PC-3 (cell line): ENCODE data around the gene ZNF837. TPM values are rescaled to one million over a fixed set of nuclear protein-coding genes. Genes with fewer than 3 reads are reported as not detected.
"Not testable (repeated sequence)": the region's sequence is repeated elsewhere in the genome, so short reads cannot be mapped to it uniquely, and the experiment has no call there.

Experiments used
- ATAC-seq: fragments of 200-7000 bp; cut with Tn5 transposase; 2 replicates; pipeline ENCODE4 v1.9.1; 2020; ENCODE audit warnings: mild to moderate bottlenecking, moderate library complexity
- BruUV-seq: library from RNA; stranded (reverse); fragments of 400-500 nt; replicated peaks from 2 replicates; lab custom pipeline; 2021; lab: Mats Ljungman, UMichigan
- CTCF ChIA-PET: fragments of 300-600 bp; sonication (Branson Sonifier 250); formaldehyde crosslinking; loops from one replicate; lab custom pipeline; 2022; ENCODE audit warnings: antibody characterized with exemption; lab: Charles Lee
- POLR2A ChIA-PET: fragments of 300-600 bp; sonication (Branson Sonifier 250); formaldehyde crosslinking; loops from one replicate; lab custom pipeline; 2022; ENCODE audit warnings: antibody characterized with exemption; ENCODE audit not compliant: unreplicated experiment; lab: Charles Lee
- DNase-seq: peaks from one replicate; pipeline ENCODE4 v3.0.0-alpha.2; 2015
- H2AFZ ChIP-seq: fragments of 300-600 bp; sonication (generic); 2 replicates; pipeline ENCODE4 v1.6.0; 2016; ENCODE audit warnings: antibody characterized with exemption, low read length
- H3F3A ChIP-seq: fragments of 300-600 bp; sonication (generic); one replicate; pipeline ENCODE4 v1.6.0; 2017; ENCODE audit warnings: antibody characterized with exemption, low read length, control low read depth, mild to moderate bottlenecking; ENCODE audit not compliant: unreplicated experiment
- H3K27ac ChIP-seq: fragments of 300-600 bp; sonication (generic); 2 replicates; pipeline ENCODE4 v1.5.1; 2016; ENCODE audit warnings: mild to moderate bottlenecking, low read length
- H3K27me3 ChIP-seq: fragments of 300-600 bp; sonication (generic); 2 replicates; pipeline ENCODE4 v1.6.1; 2016; ENCODE audit warnings: low read length, mixed read lengths
- H3K36me3 ChIP-seq: fragments of 300-600 bp; sonication (generic); 2 replicates; pipeline ENCODE4 v1.6.1; 2016; ENCODE audit warnings: low read depth, mixed run types, low read length, mixed read lengths
- H3K4me1 ChIP-seq: fragments of 300-600 bp; sonication (generic); 2 replicates; pipeline ENCODE4 v1.5.1; 2016; ENCODE audit warnings: low read length; ENCODE audit not compliant: insufficient read depth
- H3K4me2 ChIP-seq: fragments of 300-600 bp; sonication (generic); 2 replicates; pipeline ENCODE4 v1.6.0; 2016; ENCODE audit warnings: low read length
- H3K4me3 ChIP-seq: fragments of 300-600 bp; sonication (generic); 2 replicates; pipeline ENCODE4 v1.5.1; 2016; ENCODE audit warnings: mild to moderate bottlenecking, low read length, mixed read lengths
- H3K79me2 ChIP-seq: fragments of 300-600 bp; sonication (generic); 2 replicates; pipeline ENCODE4 v1.6.1; 2017; ENCODE audit warnings: low read length, mixed read lengths
- H3K9ac ChIP-seq: fragments of 300-600 bp; sonication (generic); 2 replicates; pipeline ENCODE4 v1.6.0; 2016; ENCODE audit warnings: mild to moderate bottlenecking, low read length
- H3K9me2 ChIP-seq: fragments of 300-600 bp; sonication (generic); replicated peaks from 2 replicates; pipeline ENCODE4 v1.6.1; 2016; ENCODE audit warnings: mixed run types, low read length, mixed read lengths
- H3K9me3 ChIP-seq: fragments of 300-600 bp; sonication (generic); 2 replicates; pipeline ENCODE4 v1.6.1; 2016; ENCODE audit warnings: low read length, mixed read lengths
- H4K20me1 ChIP-seq: fragments of 300-600 bp; sonication (generic); 2 replicates; pipeline ENCODE4 v1.6.1; 2016; ENCODE audit warnings: low read length, mixed read lengths
- CTCF ChIP-seq: fragments of 300-600 bp; sonication (generic); conservative IDR thresholded peaks from 2 replicates; pipeline ENCODE4 v1.5.1; 2017; ENCODE audit warnings: antibody characterized with exemption, low read depth, mild to moderate bottlenecking, low read length
- EZH2 ChIP-seq: fragments of 300-600 bp; sonication (generic); IDR thresholded peaks from one replicate; pipeline ENCODE4 v1.6.1; 2017; ENCODE audit warnings: antibody characterized with exemption, mild to moderate bottlenecking, low read length; ENCODE audit not compliant: unreplicated experiment
- EZH2phosphoT487 ChIP-seq: fragments of 300-600 bp; sonication (generic); IDR thresholded peaks from 2 replicates; pipeline ENCODE4 v1.6.1; 2018; ENCODE audit warnings: mild to moderate bottlenecking, antibody characterized with exemption, low read length, borderline replicate concordance
- intact Hi-C: fragments of 100-400 bp; cut with micrococcal nuclease; formaldehyde crosslinking; loops from 2 replicates; pipeline ENCODE4 v1.9.0; 2023
- total RNA-seq: library from RNA; depleted of rRNA; stranded (reverse); fragments of >200 nt; gene quantifications from 2 replicates; pipeline ENCODE4 v1.2.3, GENCODE V29; 2014

ZNF837 gene
- total RNA-seq, 1 experiment from 2014 or later = 9.5 TPM

GRCh38 chr19:58350001-58350861 is 30.6 kb downstream of the ZNF837 start:
- no TSS peak for BruUV-seq
- H3K9me3 ChIP-seq = no peaks in the 10 kb centered on the region
- H3K9me2 ChIP-seq = no peaks in the 10 kb centered on the region
- no peak for TF ChIP-seq CTCF
- TF ChIP-seq EZH2phosphoT487 = no peak
- TF ChIP-seq EZH2 = no peak
- no peaks in the 10 kb centered on the region for H4K20me1 ChIP-seq
- ATAC-seq (peak; percentile 40), DNase-seq (no peak)
- CTCF ChIA-PET = no interaction called here
- H3K4me3 ChIP-seq = 0 out of 2 replicates have a peak overlapping the region, but pooled peaks have one; percentile 7
- no peaks in the 10 kb centered on the region for H3K79me2 ChIP-seq
- peaks cover 26% of the 10 kb centered on the region for H3K27me3 ChIP-seq
- H2AFZ ChIP-seq = peak overlapping the region; percentile 57; the same call in 1 of the 2 replicates
- no peaks in the 10 kb centered on the region for H3K36me3 ChIP-seq
- peak overlapping the region; percentile 35 for H3K4me2 ChIP-seq
- H3K27ac ChIP-seq = no peak overlapping the region
- H3K9ac ChIP-seq = no peak overlapping the region
- intact Hi-C loops = no loop called here
- H3K4me1 ChIP-seq = no peaks in the 10 kb centered on the region
- no peaks in the 10 kb centered on the region for H3F3A ChIP-seq
- POLR2A ChIA-PET = no interaction called here

- H4K20me1 ChIP-seq = no peaks in the 10 kb centered on the region
- H3K27me3 ChIP-seq = peaks cover 26% of the 10 kb centered on the region
- H3K9me2 ChIP-seq = no peaks in the 10 kb centered on the region
- ATAC-seq = no peak
- H3K4me2 ChIP-seq = peak overlapping the region; percentile 35; the same call in 1 of the 2 replicates
- no peak overlapping the region for H2AFZ ChIP-seq
- H3K36me3 ChIP-seq = no peaks in the 10 kb centered on the region
- DNase-seq = no peak
- BruUV-seq = no TSS peak
- H3F3A ChIP-seq = no peaks in the 10 kb centered on the region
- TF ChIP-seq EZH2phosphoT487 (no peak), EZH2 (no peak), CTCF (no peak)
- H3K9me3 ChIP-seq = no peaks in the 10 kb centered on the region
- CTCF ChIA-PET = no interaction called here
- no peaks in the 10 kb centered on the region for H3K79me2 ChIP-seq
- H3K9ac ChIP-seq = no peak overlapping the region
- intact Hi-C loops = no loop called here
- no peak overlapping the region for H3K27ac ChIP-seq
- POLR2A ChIA-PET = no interaction called here
- H3K4me1 ChIP-seq = no peaks in the 10 kb centered on the region
- H3K4me3 ChIP-seq = no peak overlapping the region
Observed at GRCh38 chr19:58349590-58349989, 31.2 kb downstream of the ZNF837 start.

- H3K27me3 ChIP-seq = peaks cover 26% of the 10 kb centered on the region
- DNase-seq, H3K79me2 ChIP-seq, H3F3A ChIP-seq, intact Hi-C loops, H3K9me2 ChIP-seq, H3K27ac ChIP-seq, CTCF ChIA-PET, H3K36me3 ChIP-seq, H4K20me1 ChIP-seq, H3K9ac ChIP-seq, H3K4me1 ChIP-seq, H3K9me3 ChIP-seq, ATAC-seq, POLR2A ChIA-PET: not testable (repeated sequence)
- TSS peak; percentile 33 for BruUV-seq
- peak overlapping the region; percentile 76; the same call in 1 of the 2 replicates for H2AFZ ChIP-seq
- H3K4me3 ChIP-seq = peak overlapping the region; percentile 62
- H3K4me2 ChIP-seq = peak overlapping the region; percentile 79
Observed at GRCh38 chr19:58348080-58348479, 32.8 kb downstream of the ZNF837 start.
